ES-I3 (cell line): Measurements from ENCODE around the gene CFAP43.

Source experiments
- H3K36me3 ChIP-seq: 2 replicates; pipeline ENCODE4 v1.6.1; 2013; ENCODE audit warnings: mild to moderate bottlenecking, low read length, control low read depth, moderate library complexity; ENCODE audit not compliant: insufficient read depth
- H3K4me1 ChIP-seq: 2 replicates; pipeline ENCODE4 v1.6.1; 2013; ENCODE audit warnings: mild to moderate bottlenecking, control low read depth, low read length; ENCODE audit not compliant: insufficient read depth
- H3K9ac ChIP-seq: 2 replicates; pipeline ENCODE4 v1.6.1; 2013; ENCODE audit warnings: low read depth, mild to moderate bottlenecking, low read length, moderate library complexity
- H3K9me3 ChIP-seq: 2 replicates; pipeline ENCODE4 v1.6.1; 2013; ENCODE audit warnings: mild to moderate bottlenecking, low read length, moderate library complexity; ENCODE audit not compliant: control insufficient read depth, insufficient read depth

Gene CFAP43

GRCh38 chr10:104122225-104123107 is 109.7 kb downstream of the CFAP43 start:
- Histone ChIP-seq H3K36me3 (no peaks in the 10 kb centered on the region), H3K4me1 (peaks cover 14% of the 10 kb centered on the region), H3K9ac (peak overlapping the region; percentile 89), H3K9me3 (no peaks in the 10 kb centered on the region)

- H3K36me3 ChIP-seq = no peaks in the 10 kb centered on the region
- H3K9ac ChIP-seq = peak within 1 kb of the TSS; percentile 92
- peaks cover 14% of the 10 kb centered on the region for H3K4me1 ChIP-seq
- no peaks in the 10 kb centered on the region for H3K9me3 ChIP-seq
Observed at GRCh38 chr10:104121485-104122224, 110.5 kb downstream of the CFAP43 start, which contains the start of gene SFR1. TSS of gene SFR1 (plus strand) at chr10:104122171. CDS start at chr10:104122184, 13 bp downstream.

- Histone ChIP-seq H3K9ac (peak overlapping the region; percentile 92), H3K9me3 (no peaks in the 10 kb centered on the region), H3K4me1 (peaks cover 14% of the 10 kb centered on the region), H3K36me3 (no peaks in the 10 kb centered on the region)
Observed at GRCh38 chr10:104120903-104121484, 111.2 kb downstream of the CFAP43 start.

GRCh38 chr10:104120512-104120902 is 111.7 kb downstream of the CFAP43 start:
- Histone ChIP-seq H3K36me3 (no peaks in the 10 kb centered on the region), H3K4me1 (peaks cover 14% of the 10 kb centered on the region)

GRCh38 chr10:104119996-104120395 is 112.2 kb downstream of the CFAP43 start:
- Histone ChIP-seq H3K36me3 (no peaks in the 10 kb centered on the region), H3K9me3 (no peaks in the 10 kb centered on the region)

More at GRCh38 chr10:104120512-104120902, 111.7 kb downstream of the CFAP43 start:
- Histone ChIP-seq H3K9me3 (no peaks in the 10 kb centered on the region), H3K9ac (peak overlapping the region; percentile 92)

GRCh38 chr10:104117839-104118323 is 114.3 kb downstream of the CFAP43 start:
- Histone ChIP-seq H3K36me3 (no peaks in the 10 kb centered on the region), H3K4me1 (peaks cover 14% of the 10 kb centered on the region), H3K9me3 (no peaks in the 10 kb centered on the region), H3K9ac (no peak overlapping the region)

More at GRCh38 chr10:104119996-104120395, 112.2 kb downstream of the CFAP43 start:
- Histone ChIP-seq H3K9ac (no peak overlapping the region), H3K4me1 (peaks cover 14% of the 10 kb centered on the region)

GRCh38 chr10:104113376-104113956 is 118.7 kb downstream of the CFAP43 start:
- no peaks in the 10 kb centered on the region for H3K36me3 ChIP-seq
- H3K4me1 ChIP-seq = no peaks in the 10 kb centered on the region; the same call in 1 of the 2 replicates
- no peaks in the 10 kb centered on the region for H3K9me3 ChIP-seq
- H3K9ac ChIP-seq = no peak overlapping the region

GRCh38 chr10:104109908-104110662 is 122.1 kb downstream of the CFAP43 start:
- Histone ChIP-seq H3K4me1 (0 out of 2 replicates have a peak, but pooled peaks cover 4% of the 10 kb centered on the region), H3K9ac (no peak overlapping the region), H3K9me3 (no peaks in the 10 kb centered on the region), H3K36me3 (no peaks in the 10 kb centered on the region)

- Histone ChIP-seq H3K9ac (no peak overlapping the region), H3K4me1 (0 out of 2 replicates have a peak, but pooled peaks cover 4% of the 10 kb centered on the region), H3K36me3 (no peaks in the 10 kb centered on the region), H3K9me3 (no peaks in the 10 kb centered on the region)
Observed at GRCh38 chr10:104104926-104105325, 127.2 kb downstream of the CFAP43 start.

- Histone ChIP-seq H3K36me3 (no peaks in the 10 kb centered on the region), H3K9me3 (no peaks in the 10 kb centered on the region), H3K9ac (no peak overlapping the region), H3K4me1 (0 out of 2 replicates have a peak, but pooled peaks cover 4% of the 10 kb centered on the region)
Observed at GRCh38 chr10:104104418-104104817, 127.7 kb downstream of the CFAP43 start.

- Histone ChIP-seq H3K4me1 (0 out of 2 replicates have a peak, but pooled peaks cover 4% of the 10 kb centered on the region), H3K36me3 (no peaks in the 10 kb centered on the region), H3K9ac (no peak overlapping the region), H3K9me3 (no peaks in the 10 kb centered on the region)
Observed at GRCh38 chr10:104103956-104104355, 128.2 kb downstream of the CFAP43 start.

- Histone ChIP-seq H3K36me3 (no peaks in the 10 kb centered on the region), H3K9me3 (peaks cover 5% of the 10 kb centered on the region), H3K9ac (no peak overlapping the region), H3K4me1 (0 out of 2 replicates have a peak, but pooled peaks cover 4% of the 10 kb centered on the region)
Observed at GRCh38 chr10:104101902-104102301, 130.3 kb downstream of the CFAP43 start.

GRCh38 chr10:104100795-104101194 is 131.4 kb downstream of the CFAP43 start:
- Histone ChIP-seq H3K4me1 (no peaks in the 10 kb centered on the region), H3K36me3 (no peaks in the 10 kb centered on the region), H3K9ac (no peak overlapping the region), H3K9me3 (peaks cover 5% of the 10 kb centered on the region)
